ENCODE results near the gene PPIP5K1.
"Not testable (repeated sequence)": the region's sequence is repeated elsewhere in the genome, so short reads cannot be mapped to it uniquely, and the experiment has no call there.

PPIP5K1 gene

DNA sequence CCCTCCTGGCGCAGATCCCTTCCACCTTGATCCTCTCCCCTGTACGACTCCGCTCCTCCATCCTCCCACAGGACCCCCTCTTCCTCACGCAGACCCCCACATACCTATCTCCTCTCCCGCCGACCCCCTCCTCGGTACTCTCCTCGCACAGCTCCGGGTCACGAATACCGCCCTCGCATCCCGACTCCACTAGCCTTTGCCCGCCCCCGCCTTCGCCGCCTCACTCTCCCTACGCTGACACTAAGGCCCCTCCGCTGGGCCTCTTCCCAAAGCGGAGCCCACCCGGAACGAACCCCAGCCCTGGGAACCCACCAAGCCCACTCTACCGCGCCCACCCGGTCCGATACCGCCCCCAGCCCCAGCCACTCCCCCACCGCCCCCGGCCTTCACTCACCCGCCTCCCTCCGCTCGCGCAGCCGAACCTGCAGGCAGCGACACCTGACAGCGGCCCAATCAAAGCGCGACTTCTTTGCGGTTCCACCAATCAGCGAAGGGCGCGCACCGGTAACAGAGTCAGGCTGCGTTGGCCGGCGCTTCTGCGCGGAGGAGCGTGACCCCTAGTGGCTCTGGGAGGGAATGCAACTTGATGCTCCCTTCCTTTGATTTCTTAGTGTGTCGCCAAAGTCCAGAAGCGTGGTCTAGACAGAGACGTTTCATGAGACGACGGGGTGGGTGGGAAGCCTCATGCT lies at the start of gene PPIP5K1:
TSS of gene PPIP5K1 (minus strand) at position 431 of the 689 bp plus-strand sequence. CDS start 5,704 bp downstream, outside the sequence.
- DNase-seq (ENCODE audit: low read depth): not testable (repeated sequence)

- DNase-seq (ENCODE audit: low read depth): not testable (repeated sequence)
Measured at GRCh38 chr15:43638464-43639204, 48.6 kb upstream of the PPIP5K1 start.

DNA sequence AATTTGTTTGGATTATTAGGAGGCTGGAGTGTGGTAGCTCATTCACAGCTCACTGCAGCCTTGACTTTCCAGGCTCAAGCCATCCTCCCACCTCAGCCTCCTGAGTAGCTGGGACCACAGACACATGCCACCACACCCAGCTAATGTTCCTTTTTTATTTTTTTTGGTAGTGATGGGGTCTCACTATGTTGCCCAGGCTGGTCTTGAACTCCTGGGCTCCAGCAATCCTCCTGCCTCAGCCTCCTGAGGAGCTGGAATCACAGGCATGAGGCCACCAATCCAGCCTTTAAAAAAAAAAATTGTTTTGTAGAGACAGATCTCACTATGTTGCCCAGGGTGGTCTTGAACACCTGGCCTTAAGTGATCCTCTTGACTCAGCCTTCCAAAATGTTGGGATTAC lies 36.9 kb upstream of the PPIP5K1 start:
- DNase-seq (ENCODE audit: low read depth): not testable (repeated sequence)

DNA sequence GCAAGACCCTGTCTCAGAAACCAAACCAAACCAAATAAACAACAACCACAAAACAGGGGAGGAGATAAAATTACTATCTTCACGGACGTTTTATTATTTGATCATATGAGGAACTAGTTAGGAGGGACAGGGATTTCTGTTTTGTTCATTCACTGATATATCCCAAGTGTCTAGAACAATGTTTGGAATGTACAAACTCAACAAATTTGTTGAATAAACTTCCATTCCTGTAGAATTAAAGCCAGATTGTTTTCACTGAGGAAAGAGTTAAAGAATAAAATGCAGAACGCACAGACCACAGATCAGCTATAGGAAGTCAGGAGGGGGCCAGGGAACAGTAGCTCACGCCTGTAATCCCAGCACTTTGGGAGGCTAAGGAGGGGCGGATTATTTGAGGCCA lies 35.1 kb upstream of the PPIP5K1 start:
- no peak for DNase-seq (ENCODE audit: low read depth)

DNA sequence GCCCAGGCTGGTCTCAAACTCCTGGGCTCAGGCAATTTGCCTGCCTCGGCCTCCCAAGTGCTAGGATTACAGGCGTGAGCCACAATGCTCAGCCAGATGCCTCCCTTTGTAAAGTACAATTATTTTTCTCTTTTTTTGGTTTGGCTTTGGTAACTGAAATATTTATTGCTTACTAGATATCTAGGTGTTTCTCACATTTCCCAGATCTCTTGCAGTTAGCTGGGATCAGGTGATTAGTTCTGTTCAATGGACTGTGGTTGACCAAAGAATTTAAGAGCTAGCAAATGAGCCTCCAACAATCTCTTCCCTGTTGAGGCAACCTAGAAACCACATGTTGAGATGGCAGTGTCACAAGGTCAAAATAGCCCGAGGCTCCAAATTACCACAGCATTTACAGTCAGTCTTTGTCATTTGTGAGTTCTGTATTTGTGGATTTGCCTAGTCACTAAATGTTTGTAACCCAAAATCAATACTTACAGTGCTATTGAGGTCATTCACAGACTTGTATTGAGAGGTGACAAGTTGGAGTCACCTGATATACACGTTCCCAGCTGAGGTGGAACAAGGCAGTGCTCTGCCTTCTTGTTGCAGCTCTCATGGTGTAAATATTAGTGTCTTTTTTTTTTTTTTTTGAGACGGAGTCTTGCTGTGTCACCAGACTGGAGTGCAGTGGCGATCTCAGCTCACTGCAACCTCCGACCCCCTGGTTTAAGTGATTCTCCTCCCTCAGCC lies 32.2 kb upstream of the PPIP5K1 start:
- DNase-seq (ENCODE audit: low read depth): peak; percentile 14

DNA sequence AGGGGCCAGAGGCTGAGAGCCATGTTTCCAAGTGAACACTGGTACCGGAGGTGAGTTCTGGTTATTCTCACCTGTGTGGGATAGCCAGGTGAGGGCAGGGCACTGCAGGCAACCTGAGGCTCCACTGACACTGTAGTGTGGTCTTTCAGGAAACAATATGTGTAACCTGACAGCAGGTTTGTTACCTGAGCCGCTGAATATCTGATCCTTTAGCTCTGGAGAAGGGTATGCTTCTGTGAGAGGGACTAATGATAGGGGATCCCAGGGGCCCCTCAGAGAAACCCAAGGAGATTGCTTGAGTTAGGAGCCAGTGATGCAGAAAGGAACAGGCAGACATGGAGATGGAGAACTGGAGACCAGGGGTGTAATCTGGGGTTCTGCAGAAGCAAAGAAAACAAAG lies 28.7 kb upstream of the PPIP5K1 start, which contains the start of gene STRC:
TSS of gene STRC (minus strand) at position 101 of the 400 bp plus-strand sequence. CDS start at position 23, 78 bp downstream.
- DNase-seq (ENCODE audit: low read depth): not testable (repeated sequence)

DNA sequence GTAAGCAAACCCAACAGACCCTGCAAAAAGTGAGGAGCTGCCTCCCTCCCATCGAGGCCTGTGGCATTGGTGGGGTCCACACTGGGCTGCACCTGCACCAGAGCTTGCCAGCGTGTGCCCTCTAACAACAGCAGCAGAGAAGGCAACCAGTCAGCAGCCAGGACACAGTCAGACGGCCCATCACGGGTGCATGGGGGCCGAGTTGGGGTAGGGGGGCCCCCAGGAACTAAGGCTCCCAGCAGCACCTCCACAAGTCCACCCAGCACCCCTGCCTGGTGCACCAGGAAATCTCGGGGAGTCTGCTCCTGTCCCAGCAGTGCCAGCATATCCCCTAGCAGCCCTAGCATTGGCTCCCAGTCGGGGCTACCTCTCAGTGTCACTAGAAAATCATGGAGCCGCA lies 27.7 kb upstream of the PPIP5K1 start:
- not testable (repeated sequence) for DNase-seq (ENCODE audit: low read depth)

DNA sequence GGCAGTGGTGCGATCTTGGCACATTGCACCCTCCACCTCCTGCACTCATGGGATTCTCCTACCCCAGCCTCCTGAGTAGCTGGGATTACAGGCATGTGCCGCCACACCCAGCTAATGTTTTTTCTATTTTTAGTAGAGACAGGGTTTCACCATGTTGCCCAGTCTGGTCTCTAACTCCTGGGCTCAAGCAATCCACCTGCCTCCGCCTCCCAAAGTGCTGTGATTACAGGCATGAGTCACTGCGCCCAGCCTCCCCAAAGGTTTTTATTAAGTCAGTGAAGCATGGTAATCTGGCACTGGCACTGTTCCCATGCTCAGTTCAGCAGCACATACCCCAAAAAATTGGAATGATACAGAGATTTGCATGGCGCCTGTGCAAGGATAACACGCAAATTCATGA lies 12.2 kb upstream of the PPIP5K1 start:
- DNase-seq (ENCODE audit: low read depth): peak; percentile 2

- DNase-seq (ENCODE audit: low read depth): not testable (repeated sequence)
Measured at GRCh38 chr15:43600200-43600599, 10.2 kb upstream of the PPIP5K1 start.

- not testable (repeated sequence) for DNase-seq (ENCODE audit: low read depth)
Measured at GRCh38 chr15:43599131-43599530, 9.1 kb upstream of the PPIP5K1 start.

- not testable (repeated sequence) for DNase-seq (ENCODE audit: low read depth)
Measured at GRCh38 chr15:43593328-43594190, 3.6 kb upstream of the PPIP5K1 start, which contains the start of gene CKMT1B. CKMT1B (plus strand) TSS chr15:43594027; CDS start chr15:43594219, 192 bp downstream.

GRCh38 chr15:43592841-43593240 lies 2.8 kb upstream of the PPIP5K1 start:
- not testable (repeated sequence) for DNase-seq (ENCODE audit: low read depth)

DNA sequence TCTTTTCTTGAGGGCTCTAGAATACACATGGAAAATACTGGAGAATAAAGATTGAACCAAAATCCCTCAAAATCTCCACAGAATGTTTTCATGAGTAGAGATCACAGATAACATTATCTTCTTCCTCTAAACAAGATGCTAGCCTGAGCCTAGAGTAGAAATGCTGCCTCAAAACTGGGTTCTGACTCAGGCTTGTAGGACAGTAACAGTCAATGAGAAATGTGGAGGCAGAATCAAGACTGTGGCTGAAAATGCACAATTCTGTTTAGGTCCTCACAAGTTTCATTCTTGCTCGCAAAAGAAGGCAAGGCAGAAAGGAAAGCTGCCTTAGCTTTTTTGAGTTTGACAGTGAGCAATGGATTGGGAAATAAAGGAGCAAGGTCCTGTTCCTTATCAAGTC lies 15.4 kb downstream of the PPIP5K1 start:
- not testable (repeated sequence) for DNase-seq (ENCODE audit: low read depth)

DNA sequence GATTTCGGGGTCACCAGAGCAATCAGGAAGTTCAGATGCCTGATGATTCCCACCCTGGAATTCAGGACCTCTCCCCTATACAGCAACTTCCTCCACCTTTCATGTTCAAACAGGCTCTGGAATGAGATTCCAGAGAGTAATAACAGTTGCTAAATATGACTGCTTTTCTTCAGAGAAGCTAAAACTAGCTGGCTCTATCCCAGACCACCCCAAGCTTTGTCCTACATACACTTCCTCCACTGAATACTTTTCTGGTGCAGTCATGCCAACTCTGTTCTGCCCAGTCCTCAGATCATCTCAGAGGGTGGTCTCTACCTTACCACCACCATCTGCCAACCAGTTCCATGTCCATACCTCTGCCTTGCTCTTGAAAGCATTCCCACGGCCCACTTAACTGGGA lies 23.4 kb downstream of the PPIP5K1 start:
- not testable (repeated sequence) for DNase-seq (ENCODE audit: low read depth)

- DNase-seq (ENCODE audit: low read depth): not testable (repeated sequence)
Measured at GRCh38 chr15:43563793-43564192, 26.2 kb downstream of the PPIP5K1 start.

DNA sequence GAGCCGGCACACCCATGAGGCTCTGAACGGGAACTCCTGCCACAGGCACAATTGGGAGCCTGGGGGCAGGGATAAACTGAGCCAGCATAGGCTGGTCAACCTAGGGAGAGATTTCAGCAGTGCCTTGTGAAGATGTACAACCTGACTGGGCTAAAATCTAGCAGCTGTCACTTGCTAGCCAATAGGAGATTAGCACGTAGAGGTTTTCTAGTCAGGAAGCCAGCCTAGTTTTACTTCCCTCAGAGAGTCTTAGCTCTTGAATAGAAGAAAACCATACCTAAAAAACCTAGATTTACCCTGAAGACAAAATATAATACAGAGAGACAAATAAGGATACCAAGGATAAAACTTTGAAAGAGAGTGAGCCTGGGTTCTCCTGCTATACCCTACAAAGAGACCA lies 27.3 kb downstream of the PPIP5K1 start:
- DNase-seq (ENCODE audit: low read depth): not testable (repeated sequence)

DNA sequence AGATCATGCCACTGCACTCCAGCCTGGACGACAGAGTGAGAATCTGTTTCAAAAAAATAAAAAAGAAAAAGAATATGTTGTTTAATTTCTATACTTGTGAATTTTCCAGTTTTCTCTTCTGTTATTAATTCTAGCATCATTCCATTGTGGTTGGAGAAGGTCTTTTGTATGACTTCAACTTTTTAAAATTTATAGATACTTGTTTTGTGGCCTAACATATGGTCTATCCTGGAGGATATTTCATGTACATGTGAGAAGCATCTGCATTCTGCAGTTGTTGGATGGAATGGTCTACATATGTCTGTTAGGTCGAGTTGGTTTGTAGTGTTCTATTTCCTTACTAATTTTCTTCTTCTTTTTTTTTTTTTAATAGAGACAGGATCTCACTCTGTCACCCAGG lies 37.0 kb downstream of the PPIP5K1 start:
- no peak for DNase-seq (ENCODE audit: low read depth)

DNA sequence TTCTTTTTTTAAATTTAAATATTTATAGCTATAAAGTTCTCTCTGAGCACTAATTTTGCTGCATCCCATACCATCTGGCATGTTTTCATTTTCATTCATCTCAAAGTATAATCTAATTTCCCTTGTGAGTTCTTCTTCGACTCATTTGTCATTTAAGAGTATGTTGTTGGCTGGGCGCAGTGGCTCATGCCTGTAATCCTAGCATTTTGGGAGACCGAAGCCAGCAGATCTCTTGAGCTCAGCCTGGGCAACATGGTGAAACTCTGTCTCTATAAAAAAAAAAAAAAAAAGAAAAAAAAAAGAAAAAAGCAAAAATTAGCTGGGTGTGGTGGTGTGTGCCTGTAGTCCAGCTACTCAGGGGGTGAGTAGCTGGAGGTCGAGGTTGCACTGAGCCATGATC lies 37.8 kb downstream of the PPIP5K1 start:
- no peak for DNase-seq (ENCODE audit: low read depth)

DNA sequence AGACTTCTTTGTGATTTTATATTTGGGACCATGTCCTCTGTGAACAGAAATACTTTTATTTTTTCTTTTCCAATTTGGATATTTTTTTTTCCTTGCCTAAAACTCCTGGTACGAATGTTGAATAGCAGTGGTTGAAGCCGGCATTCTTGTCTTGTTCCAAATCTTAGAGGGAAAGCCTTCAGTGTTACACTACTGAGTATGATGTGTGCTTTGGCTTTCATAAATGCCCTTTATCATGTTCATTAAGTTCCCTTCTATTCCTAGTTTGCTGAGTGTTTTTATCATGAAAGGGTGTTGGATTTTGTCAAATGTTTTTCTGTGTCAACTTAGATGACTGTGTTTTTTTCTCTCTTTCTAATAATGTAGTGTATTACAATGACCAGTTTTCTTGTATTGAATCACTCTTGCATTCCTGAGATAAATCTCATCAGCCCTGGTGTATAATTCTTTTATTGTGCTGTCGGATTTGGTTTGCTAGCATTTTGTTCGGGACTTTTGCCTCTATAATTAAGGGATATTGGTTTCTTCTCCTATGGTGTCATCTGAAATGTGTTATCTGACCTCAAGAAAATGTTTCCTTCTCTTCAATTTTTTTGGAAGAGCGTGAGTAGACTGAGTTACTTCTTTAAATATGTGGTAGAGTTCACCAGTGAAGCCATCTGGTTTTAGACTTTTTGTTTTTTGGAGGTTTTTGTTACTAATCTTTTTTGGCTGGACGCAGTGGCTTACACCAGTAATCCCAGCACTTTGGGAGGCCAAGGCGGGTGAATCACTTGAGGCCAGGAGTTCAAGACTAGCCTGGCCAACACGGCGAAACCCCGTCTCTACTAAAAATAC lies 39.3 kb downstream of the PPIP5K1 start:
- peak; percentile 24 for DNase-seq (ENCODE audit: low read depth)

DNA sequence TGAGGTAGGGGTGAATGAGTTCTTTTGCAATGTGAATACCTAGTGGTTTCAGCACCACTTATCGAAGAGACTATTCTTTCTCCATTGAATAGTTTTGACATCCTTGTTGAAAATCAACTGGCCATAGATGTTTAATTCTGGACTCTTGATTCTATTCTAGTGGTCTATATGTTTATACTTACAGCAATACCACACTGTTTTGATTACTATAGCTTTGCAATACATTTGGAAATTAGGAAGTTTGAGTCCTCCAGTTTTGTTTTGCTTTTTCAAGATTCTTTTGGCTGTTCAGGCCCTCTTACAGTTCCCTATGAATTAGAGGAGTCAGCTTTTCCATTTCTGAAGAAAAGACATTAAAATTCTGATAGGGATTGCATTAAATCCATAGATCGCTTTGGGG lies 42.5 kb downstream of the PPIP5K1 start:
- DNase-seq (ENCODE audit: low read depth): no peak

Measured in amniotic epithelial cell (primary cell).